Caco-2 (cell line): ENCODE results near the gene PUS7L. TPM values are rescaled to one million over a fixed set of nuclear protein-coding genes. Genes with fewer than 3 reads are reported as not detected.
A peak's percentile ranks its signal among the peaks of the same experiment; 100 is the strongest.

ENCODE experiments used
- BruUV-seq: library from RNA; stranded (reverse); fragments of 400-500 nt; replicated peaks from 2 replicates; lab custom pipeline; 2021; lab: Mats Ljungman, UMichigan
- CTCF ChIA-PET: fragments of 300-600 bp; sonication (Branson Sonifier 250); formaldehyde crosslinking; loops from one replicate; lab custom pipeline; 2022; ENCODE audit warnings: antibody characterized with exemption; lab: Charles Lee
- POLR2A ChIA-PET: fragments of 300-600 bp; sonication (Branson Sonifier 250); formaldehyde crosslinking; loops from one replicate; lab custom pipeline; 2022; ENCODE audit warnings: antibody characterized with exemption; lab: Charles Lee
- DNase-seq, 2 experiments: peaks; one replicate each; pipeline versions ENCODE4 v3.0.0 to v3.0.0-alpha.2; 2020 to 2022
- H3K27me3 ChIP-seq: replicated peaks from 2 replicates; pipeline ENCODE4 v1.6.0; 2011; ENCODE audit warnings: low read length; ENCODE audit not compliant: control insufficient read depth, insufficient read depth
- H3K36me3 ChIP-seq: 2 replicates; pipeline ENCODE4 v1.5.1; 2011; ENCODE audit warnings: low read length; ENCODE audit not compliant: control insufficient read depth, insufficient read depth
- H3K4me1 ChIP-seq: fragments of 250-450 bp; sonication (Bioruptor Pico); 2 replicates; pipeline ENCODE4 v1.5.1; 2020; ENCODE audit warnings: mild to moderate bottlenecking
- H3K4me3 ChIP-seq: 2 replicates; pipeline ENCODE4 v1.5.1; 2011; ENCODE audit warnings: low read depth, mild to moderate bottlenecking, control low read depth, low read length
- H3K9me3 ChIP-seq: fragments of 250-450 bp; sonication (Bioruptor Pico); 2 replicates; pipeline ENCODE4 v1.5.1; 2020; ENCODE audit warnings: mild to moderate bottlenecking, moderate library complexity
- H3K27ac Mint-ChIP-seq: one replicate; pipeline ENCODE4 v1.8.0; 2022; ENCODE audit warnings: mixed read lengths; ENCODE audit not compliant: unreplicated experiment
- H3K27me3 Mint-ChIP-seq: one replicate; pipeline ENCODE4 v1.8.0; 2022; ENCODE audit warnings: mixed read lengths; ENCODE audit not compliant: insufficient read depth, unreplicated experiment
- H3K36me3 Mint-ChIP-seq: one replicate; pipeline ENCODE4 v1.8.0; 2022; ENCODE audit warnings: mild to moderate bottlenecking, mixed read lengths; ENCODE audit not compliant: insufficient read depth, unreplicated experiment
- H3K4me1 Mint-ChIP-seq: one replicate; pipeline ENCODE4 v1.8.0; 2022; ENCODE audit warnings: low read depth, mixed read lengths; ENCODE audit not compliant: unreplicated experiment
- H3K4me3 Mint-ChIP-seq: one replicate; pipeline ENCODE4 v1.8.0; 2022; ENCODE audit warnings: mild to moderate bottlenecking, moderate library complexity, mixed read lengths; ENCODE audit not compliant: unreplicated experiment
- H3K9me3 Mint-ChIP-seq: one replicate; pipeline ENCODE4 v1.8.0; 2022; ENCODE audit warnings: mixed read lengths; ENCODE audit not compliant: unreplicated experiment
- CTCF ChIP-seq, 2 experiments: fragments of 200-600 bp in 1 of 2; IDR thresholded peaks; 1 replicate in 1 of 2; 2 replicates in 1 of 2; pipeline versions ENCODE4 v1.5.1 to v1.8.0; 2011 to 2022; ENCODE audit warnings: antibody characterized with exemption in 1 of 2, control low read depth in 1 of 2, inconsistent platforms in 1 of 2, low read depth in 1 of 2, low read length in 1 of 2, mild to moderate bottlenecking in 1 of 2, moderate library complexity in 1 of 2; ENCODE audit not compliant: insufficient read depth in 1 of 2, severe bottlenecking in 1 of 2, unreplicated experiment in 1 of 2
- intact Hi-C: fragments of 100-400 bp; cut with micrococcal nuclease; formaldehyde crosslinking; loops from one replicate; pipeline ENCODE4 v1.10.0; 2022; ENCODE audit not compliant: unreplicated experiment
- total RNA-seq: library from RNA; stranded (reverse); gene quantifications from 2 replicates; pipeline ENCODE4 v1.2.3, GENCODE V29; 2022

PUS7L gene
- total RNA-seq, 1 experiment from 2014 or later = 29.1 TPM

GRCh38 chr12:43806737-43807072 is 48.1 kb upstream of the PUS7L start:
- 0 out of 2 replicates have a peak, but pooled peaks cover 1% of the 10 kb centered on the region for H3K36me3 ChIP-seq
- H3K4me3 ChIP-seq = peak overlapping the region; percentile 93
- intact Hi-C loops = loop anchor here (1.0 kb wide), 1 partner anchor 30 kb away; the partner anchor contains the start of gene TMEM117
- peaks cover 30% of the 10 kb centered on the region for H3K36me3 Mint-ChIP-seq
- ChIA-PET POLR2A (interaction anchor here (0.6 to 2.5 kb wide), 4 partner anchors 11 to 29 kb away, joined by 3 to 18 read pairs (median 6); partner anchors contain the start of gene TMEM117), CTCF (interaction anchor here (2.9 kb wide), 1 partner anchor 76 kb away, joined by 21 read pairs; no protein-coding TSS in a partner anchor)
- H3K27ac Mint-ChIP-seq = peak overlapping the region; percentile 98
- TSS peak; percentile 85 for BruUV-seq
- TF ChIP-seq CTCF (IDR thresholded peaks at IDR 0.05; ENCODE audit: insufficient read depth in 1 of 2, low read depth in 1 of 2, low read length in 1 of 2, severe bottlenecking in 1 of 2, unreplicated experiment in 1 of 2) = no peak
- H3K4me1 ChIP-seq = peaks cover 12% of the 10 kb centered on the region; the same call in 1 of the 2 replicates
- H3K4me1 Mint-ChIP-seq = peaks cover 12% of the 10 kb centered on the region
- H3K27me3 ChIP-seq = no peaks in the 10 kb centered on the region
- no peaks in the 10 kb centered on the region for H3K9me3 ChIP-seq
- peak overlapping the region; percentile 85 for H3K4me3 Mint-ChIP-seq
- H3K27me3 Mint-ChIP-seq = no peaks in the 10 kb centered on the region
- no peaks in the 10 kb centered on the region for H3K9me3 Mint-ChIP-seq
- no peak for DNase-seq

GRCh38 chr12:43805860-43806736 is 47.5 kb upstream of the PUS7L start, which contains the start of gene TWF1:
Gene TWF1, minus strand, starts transcription at chr12:43806317. Its CDS starts 72 bp downstream, at chr12:43806245.
- ChIA-PET CTCF (interaction anchor here (0.7 to 2.9 kb wide), 5 partner anchors 11 to 77 kb away, joined by 3 to 21 read pairs (median 4); no protein-coding TSS in a partner anchor), POLR2A (interaction anchor here (0.6 to 2.5 kb wide), 12 partner anchors 10 to 72 kb away, joined by 3 to 18 read pairs (median 4); partner anchors contain the start of gene TMEM117)
- DNase-seq = peak; percentile 87 to 97
- Histone ChIP-seq H3K36me3 (0 out of 2 replicates have a peak, but pooled peaks cover 1% of the 10 kb centered on the region), H3K9me3 (no peaks in the 10 kb centered on the region), H3K4me1 (peaks cover 12% of the 10 kb centered on the region; the same call in 1 of the 2 replicates), H3K4me3 (peak within 1 kb of the TSS; percentile 93), H3K27me3 (no peaks in the 10 kb centered on the region)
- no TSS peak for BruUV-seq
- H3K9me3 Mint-ChIP-seq = no peaks in the 10 kb centered on the region
- peaks cover 36% of the 10 kb centered on the region for H3K36me3 Mint-ChIP-seq
- peak within 1 kb of the TSS; percentile 98 for H3K27ac Mint-ChIP-seq
- H3K27me3 Mint-ChIP-seq = no peaks in the 10 kb centered on the region
- H3K4me1 Mint-ChIP-seq = peaks cover 12% of the 10 kb centered on the region
- peak; percentile 48 to 53 for TF ChIP-seq CTCF (IDR thresholded peaks at IDR 0.05; ENCODE audit: insufficient read depth in 1 of 2, low read depth in 1 of 2, low read length in 1 of 2, severe bottlenecking in 1 of 2, unreplicated experiment in 1 of 2)
- intact Hi-C loops = loop anchor here (1.0 to 2.0 kb wide), 6 partner anchors 10 to 76 kb away; partner anchors contain the start of genes IRAK4, PUS7L and TMEM117
- H3K4me3 Mint-ChIP-seq = peak within 1 kb of the TSS; percentile 85
